T-helper 9 cell (primary cell): ENCODE measurements around the gene EBLN1.
"Not testable (repeated sequence)": the region's sequence is repeated elsewhere in the genome, so short reads cannot be mapped to it uniquely, and the experiment has no call there.

ENCODE experiments used
- DNase-seq: peaks from one replicate; pipeline ENCODE4 v3.0.0-alpha.2; 2020

EBLN1 gene

DNA sequence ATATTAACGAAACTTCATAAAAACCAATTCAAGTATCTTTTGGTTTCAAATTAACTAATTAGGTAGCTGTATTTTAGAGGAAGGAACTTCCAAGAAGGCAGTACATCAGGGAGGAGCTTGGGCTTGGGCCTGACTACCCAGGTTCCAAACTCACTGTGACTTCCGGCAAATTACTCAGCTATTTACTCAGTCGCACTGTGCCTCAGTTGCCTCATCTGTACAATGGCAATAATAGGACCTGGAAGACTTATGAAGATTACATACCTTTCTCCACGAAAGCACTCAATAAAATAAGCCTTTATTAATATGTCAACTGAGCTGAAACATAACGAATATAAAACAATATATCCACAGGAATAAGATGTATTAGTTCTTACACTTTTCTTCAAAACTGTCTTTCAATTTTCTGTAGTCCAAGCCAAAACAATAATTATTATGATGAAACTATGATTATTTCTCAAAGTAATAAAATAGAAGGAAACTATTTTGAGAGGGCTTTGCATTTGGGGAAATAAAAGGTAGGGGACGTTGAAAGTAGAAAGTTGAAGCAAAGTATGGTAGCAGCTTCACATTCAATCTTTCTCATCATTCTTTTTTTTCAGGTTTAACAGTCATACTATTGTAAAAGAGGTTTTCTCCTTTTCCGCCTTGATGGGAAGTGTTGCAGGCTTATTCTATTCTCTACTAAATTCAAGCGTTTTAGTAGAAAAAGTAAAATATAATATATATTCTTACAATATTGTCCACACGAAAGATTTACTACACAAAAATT, 10.5 kb upstream of the EBLN1 start:
- DNase-seq = no peak

GRCh38 chr10:22226599-22226998, 8.8 kb upstream of the EBLN1 start:
- DNase-seq = no peak

- DNase-seq = no peak
Observed at GRCh38 chr10:22222236-22223190, 4.7 kb upstream of the EBLN1 start.

- no peak for DNase-seq
Observed at GRCh38 chr10:22219308-22219707, 1.5 kb upstream of the EBLN1 start.

GRCh38 chr10:22218448-22218847, 633 bp upstream of the EBLN1 start:
- no peak for DNase-seq

GRCh38 chr10:22217084-22217483, 731 bp downstream of the EBLN1 start:
- DNase-seq = not testable (repeated sequence)

DNA sequence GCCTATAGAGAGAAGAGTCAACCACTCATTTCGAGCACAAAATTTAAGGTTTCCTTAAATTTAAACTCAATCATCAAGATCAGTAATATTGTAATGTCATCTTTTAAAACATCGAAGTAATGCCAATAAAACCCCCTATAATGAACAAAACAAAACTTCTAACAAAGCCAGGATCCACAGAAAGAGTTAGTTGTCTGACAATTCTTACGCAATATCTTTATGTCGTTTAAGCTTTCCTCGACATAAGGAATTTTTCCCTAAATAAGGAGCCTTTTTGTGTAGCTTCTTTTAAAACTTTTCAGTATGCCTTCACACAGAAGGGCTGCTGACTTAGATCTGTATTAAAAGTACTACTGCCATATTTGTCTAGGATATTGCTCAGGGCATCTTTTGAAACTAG, 7.5 kb downstream of the EBLN1 start:
- no peak for DNase-seq

DNA sequence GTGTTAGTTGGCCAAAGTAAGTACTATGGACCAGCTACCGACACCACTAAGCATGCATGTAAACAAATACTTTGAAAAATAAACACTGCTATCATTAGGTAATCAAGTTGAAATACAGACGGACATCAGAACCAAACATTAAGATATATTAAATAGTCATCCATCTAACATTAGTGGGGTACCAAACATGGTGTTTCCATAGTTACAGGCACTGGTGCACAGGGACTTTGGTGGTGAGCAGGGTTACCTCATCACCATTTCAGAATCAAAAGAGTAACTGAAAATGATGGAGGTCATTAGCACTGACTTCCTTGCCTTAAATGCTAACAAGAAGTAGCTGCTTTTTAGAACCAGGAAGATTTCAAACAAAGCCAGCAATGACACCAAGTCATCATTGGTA, 23.9 kb downstream of the EBLN1 start:
- DNase-seq = no peak

DNA sequence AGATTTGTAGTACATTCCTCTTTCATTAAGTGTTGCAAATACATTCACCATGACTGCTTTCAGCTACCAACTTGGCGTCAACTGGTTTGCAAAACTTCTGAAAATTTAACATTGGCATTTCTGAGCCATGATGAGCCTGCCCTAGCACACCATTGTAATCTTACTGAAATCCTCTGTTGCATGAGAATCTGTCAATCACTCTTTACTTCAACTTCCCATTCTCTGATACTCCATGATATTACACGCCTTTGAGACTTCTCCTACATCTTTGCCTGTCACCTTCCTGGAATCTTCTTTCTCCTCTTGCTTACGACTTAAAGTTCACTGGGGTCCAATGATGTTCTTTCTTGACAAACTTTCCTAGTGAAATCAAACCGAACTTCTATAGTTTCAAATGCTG, 32.2 kb downstream of the EBLN1 start:
- DNase-seq = no peak

DNA sequence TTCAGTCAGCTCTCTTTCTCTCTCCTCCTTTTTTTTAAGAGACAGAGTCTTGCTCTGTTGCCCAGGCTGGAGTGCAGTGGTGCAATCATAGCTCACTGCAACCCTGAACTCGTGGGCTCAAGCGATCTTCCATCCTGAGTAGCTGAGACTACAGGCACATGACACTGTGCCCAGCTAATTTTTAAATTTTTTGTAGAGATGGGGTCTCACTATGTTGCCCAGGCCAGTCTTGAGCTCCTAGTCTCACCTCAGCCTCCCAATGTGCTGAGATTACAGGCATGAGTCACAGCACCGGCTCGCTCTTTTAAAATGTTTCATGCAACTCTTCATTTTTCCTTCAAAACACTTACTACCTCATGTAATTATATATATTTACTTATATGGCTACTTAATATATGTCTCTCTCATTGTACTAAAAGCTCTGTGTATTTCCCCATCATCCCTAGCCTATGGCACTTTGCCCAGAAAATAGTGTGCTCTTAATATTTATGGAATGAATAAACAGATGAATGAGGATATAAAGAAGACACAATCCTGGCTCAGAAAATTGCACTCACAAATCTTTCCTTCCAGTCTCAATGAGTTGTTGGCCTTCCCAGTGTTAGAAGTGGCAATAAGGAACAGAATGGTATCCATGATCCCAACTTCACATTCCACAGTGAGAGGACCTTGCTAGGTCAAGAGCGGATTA, 33.9 kb downstream of the EBLN1 start:
- no peak for DNase-seq

- no peak for DNase-seq
Observed at GRCh38 chr10:22180724-22181123, 37.1 kb downstream of the EBLN1 start.

- DNase-seq = no peak
Observed at GRCh38 chr10:22174442-22174841, 43.4 kb downstream of the EBLN1 start.

DNA sequence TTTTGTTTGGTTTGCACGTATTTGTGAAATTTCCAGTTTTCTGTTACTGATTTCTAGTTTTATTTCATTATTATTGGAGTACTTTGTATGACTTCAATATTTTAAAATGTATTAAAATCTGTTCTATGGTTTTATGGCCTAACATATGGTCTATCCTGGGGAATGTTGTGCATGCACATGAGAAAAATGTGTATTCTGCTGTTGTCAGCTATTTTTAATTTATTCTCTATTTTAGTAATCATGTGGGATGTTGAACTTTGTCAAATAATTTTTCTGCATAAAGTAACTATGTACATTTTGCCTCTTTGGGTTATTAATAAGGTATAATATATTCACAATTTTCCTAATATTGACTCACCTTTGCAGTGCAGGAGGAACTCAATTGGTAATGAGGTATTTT, 46.7 kb downstream of the EBLN1 start:
- no peak for DNase-seq

DNA sequence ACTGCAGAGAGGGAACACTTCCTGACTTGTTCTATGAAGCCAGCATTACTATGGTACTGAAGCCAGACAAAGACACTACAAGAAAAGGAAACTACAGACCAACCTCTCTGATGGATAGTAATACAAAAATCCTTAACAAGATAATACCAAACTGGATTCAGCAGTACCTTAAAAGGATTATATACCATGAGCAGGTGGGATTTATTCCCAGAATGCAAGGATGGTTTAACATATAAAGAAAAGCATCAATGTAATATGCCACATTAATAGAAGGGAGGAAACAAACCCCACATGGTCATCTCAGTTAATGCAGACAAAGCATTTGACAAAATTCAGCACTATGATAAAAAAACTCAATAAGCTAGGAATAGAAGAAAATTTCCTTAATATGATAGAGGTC, 47.2 kb downstream of the EBLN1 start:
- no peak for DNase-seq

DNA sequence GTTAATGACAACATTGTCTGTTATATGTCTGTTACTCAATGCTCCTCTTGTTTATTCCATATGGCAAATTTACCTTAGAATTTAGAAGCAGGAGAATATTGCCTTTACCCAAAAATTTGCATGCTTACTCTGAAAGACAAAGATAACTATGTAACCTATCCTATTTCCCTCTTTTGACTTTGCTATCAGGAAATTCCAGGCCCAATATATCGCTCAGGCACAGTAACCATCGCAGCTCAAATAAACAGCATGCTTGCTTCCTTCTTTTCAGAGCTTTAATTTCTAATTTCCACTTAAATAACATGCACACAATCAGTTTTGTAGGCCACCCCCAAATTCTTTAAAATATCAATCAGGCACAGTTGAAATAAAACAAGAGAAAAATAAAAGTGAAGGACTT, 57.8 kb downstream of the EBLN1 start:
- no peak for DNase-seq

GRCh38 chr10:22159180-22159579, 58.6 kb downstream of the EBLN1 start:
- no peak for DNase-seq
